ENCODE data around the gene FAM120B. TPM values are rescaled to one million over a fixed set of nuclear protein-coding genes. Genes with fewer than 3 reads are reported as not detected.

FAM120B gene
- polyA plus RNA-seq, 1 donor from 2014 or later = 17.9 TPM

- Histone ChIP-seq H3K9me2 (ENCODE audit: insufficient read depth, low read length) (no peaks in the 10 kb centered on the region), H3K36me3 (ENCODE audit: insufficient read depth, low read length) (no peaks in the 10 kb centered on the region), H3K79me2 (replicated peaks; ENCODE audit: insufficient read depth, low read length) (peaks cover 5% of the 10 kb centered on the region), H3K9ac (ENCODE audit: low read length) (no peak overlapping the region), H3K27ac (ENCODE audit: low read length) (no peak overlapping the region), H3K9me3 (ENCODE audit: low read length) (no peaks in the 10 kb centered on the region), H3K4me3 (ENCODE audit: low read length) (no peak overlapping the region), H3F3A (ENCODE audit: insufficient read depth, low read length, poor library complexity, severe bottlenecking) (no peaks in the 10 kb centered on the region), H3K27me3 (ENCODE audit: insufficient read depth, low read depth, low read length) (no peaks in the 10 kb centered on the region), H4K20me1 (ENCODE audit: insufficient read depth) (no peaks in the 10 kb centered on the region), H2AFZ (ENCODE audit: low read depth, low read length) (no peak overlapping the region), H3K4me2 (ENCODE audit: low read length) (no peak overlapping the region)
- TF ChIP-seq SMC3 (conservative IDR thresholded peaks at IDR 0.05; ENCODE audit: poor library complexity) (no peak), EZH2 (IDR thresholded peaks at IDR 0.05; ENCODE audit: borderline replicate concordance, insufficient read depth, low read length, poor library complexity, severe bottlenecking) (no peak), CTCF (IDR thresholded peaks at IDR 0.05; ENCODE audit: poor library complexity, severe bottlenecking) (no peak)
Measured at GRCh38 chr6:170280689-170281045, 25.9 kb upstream of the FAM120B start.

- no peak overlapping the region for H3K27ac ChIP-seq (ENCODE audit: low read length)
- H2AFZ ChIP-seq (ENCODE audit: low read depth, low read length) = no peak overlapping the region
- peaks cover 15% of the 10 kb centered on the region for H3K79me2 ChIP-seq (replicated peaks; ENCODE audit: insufficient read depth, low read length)
- H3K36me3 ChIP-seq (ENCODE audit: insufficient read depth, low read length) = no peaks in the 10 kb centered on the region
- no peaks in the 10 kb centered on the region for H3K9me2 ChIP-seq (ENCODE audit: insufficient read depth, low read length)
- no peaks in the 10 kb centered on the region for H4K20me1 ChIP-seq (ENCODE audit: insufficient read depth)
- H3K9me3 ChIP-seq (ENCODE audit: low read length) = no peaks in the 10 kb centered on the region
- H3K27me3 ChIP-seq (ENCODE audit: insufficient read depth, low read depth, low read length) = no peaks in the 10 kb centered on the region
- H3K9ac ChIP-seq (ENCODE audit: low read length) = no peak overlapping the region
- TF ChIP-seq SMC3 (conservative IDR thresholded peaks at IDR 0.05; ENCODE audit: poor library complexity) (no peak), MXI1 (conservative IDR thresholded peaks at IDR 0.05; ENCODE audit: poor library complexity, severe bottlenecking) (no peak), RAD21 (conservative IDR thresholded peaks at IDR 0.05) (no peak), EP300 (conservative IDR thresholded peaks at IDR 0.05; ENCODE audit: poor library complexity, severe bottlenecking) (no peak), EZH2 (IDR thresholded peaks at IDR 0.05; ENCODE audit: borderline replicate concordance, insufficient read depth, low read length, poor library complexity, severe bottlenecking) (no peak), REST (IDR thresholded peaks at IDR 0.05; ENCODE audit: borderline replicate concordance) (no peak), CTCF (IDR thresholded peaks at IDR 0.05; ENCODE audit: poor library complexity, severe bottlenecking) (no peak), TAF1 (IDR thresholded peaks at IDR 0.05; ENCODE audit: low read depth) (no peak), POLR2AphosphoS5 (IDR thresholded peaks at IDR 0.05) (no peak)
- no peak overlapping the region for H3K4me3 ChIP-seq (ENCODE audit: low read length)
- no peaks in the 10 kb centered on the region for H3F3A ChIP-seq (ENCODE audit: insufficient read depth, low read length, poor library complexity, severe bottlenecking)
- H3K4me2 ChIP-seq (ENCODE audit: low read length) = no peak overlapping the region
Measured at GRCh38 chr6:170281331-170282292, 24.9 kb upstream of the FAM120B start.
